SU-DHL-6 (cell line): Measurements from ENCODE around the gene BCL7C.

Experiments
- H2AFZ ChIP-seq: fragments of 200-600 bp; sonication (generic); 2 replicates; pipeline ENCODE4 v1.6.1; 2014; ENCODE audit warnings: low read depth, mild to moderate bottlenecking, moderate library complexity, mixed read lengths, antibody characterized with exemption, low read length; ENCODE audit not compliant: severe bottlenecking
- H3F3A ChIP-seq: fragments of 200-600 bp; shearing (Covaris generic); 2 replicates; pipeline ENCODE4 v1.6.0; 2016; ENCODE audit warnings: antibody characterized with exemption, mild to moderate bottlenecking; ENCODE audit not compliant: insufficient read depth
- H3K27ac ChIP-seq: fragments of 200-600 bp; sonication (generic); 2 replicates; pipeline ENCODE4 v1.5.1; 2016; ENCODE audit warnings: low read depth, mild to moderate bottlenecking, low read length, moderate library complexity, mixed read lengths
- H3K27me3 ChIP-seq: fragments of 200-600 bp; sonication (generic), shearing (Covaris generic); 2 replicates; pipeline ENCODE4 v1.6.0; 2014; ENCODE audit warnings: mild to moderate bottlenecking, low read length
- H3K36me3 ChIP-seq: fragments of 200-600 bp; sonication (generic); 2 replicates; pipeline ENCODE4 v1.6.1; 2014; ENCODE audit warnings: mild to moderate bottlenecking, low read length, mixed read lengths
- H3K4me2 ChIP-seq: fragments of 300-600, 200-600 bp; shearing (Covaris generic), sonication (generic); 2 replicates; pipeline ENCODE4 v1.6.0; 2014; ENCODE audit warnings: low read length, low read depth, mild to moderate bottlenecking; ENCODE audit not compliant: poor library complexity, severe bottlenecking
- H3K4me3 ChIP-seq: fragments of 200-600 bp; sonication (generic); 2 replicates; pipeline ENCODE4 v1.5.1; 2014; ENCODE audit warnings: antibody characterized with exemption, low read length, mild to moderate bottlenecking, mixed read lengths; ENCODE audit not compliant: insufficient read depth, poor library complexity, severe bottlenecking
- H3K79me2 ChIP-seq: fragments of 200-600 bp; sonication (generic); 2 replicates; pipeline ENCODE4 v1.6.1; 2014; ENCODE audit warnings: mild to moderate bottlenecking, low read length, moderate library complexity; ENCODE audit not compliant: insufficient read depth
- H3K9ac ChIP-seq: fragments of 200-600 bp; sonication (generic); 2 replicates; pipeline ENCODE4 v1.7.0; 2014; ENCODE audit warnings: mild to moderate bottlenecking, low read length
- H3K9me2 ChIP-seq: fragments of 200-600 bp; sonication (generic); replicated peaks from 2 replicates; pipeline ENCODE4 v1.6.1; 2014; ENCODE audit warnings: low read length; ENCODE audit not compliant: insufficient read depth
- H3K9me3 ChIP-seq: fragments of 200-600 bp; sonication (generic); 2 replicates; pipeline ENCODE4 v1.6.1; 2014; ENCODE audit warnings: low read length, mixed read lengths; ENCODE audit not compliant: insufficient read depth
- H4K20me1 ChIP-seq: fragments of 200-600 bp; sonication (generic); 2 replicates; pipeline ENCODE4 v1.6.1; 2014; ENCODE audit warnings: low read depth, mild to moderate bottlenecking, antibody characterized with exemption, low read length, moderate library complexity, mixed read lengths
- CTCF ChIP-seq: fragments of 200-600 bp; sonication (generic); IDR thresholded peaks from one replicate; pipeline ENCODE4 v1.5.1; 2017; ENCODE audit warnings: antibody characterized with exemption, mild to moderate bottlenecking, low read length, moderate library complexity; ENCODE audit not compliant: insufficient read depth, poor library complexity, severe bottlenecking
- EZH2phosphoT487 ChIP-seq: fragments of 200-600 bp; sonication (generic), shearing (Covaris generic); conservative IDR thresholded peaks from 2 replicates; pipeline ENCODE4 v1.6.1; 2018; ENCODE audit warnings: mild to moderate bottlenecking, antibody characterized with exemption, low read length, moderate library complexity, mixed read lengths

Gene BCL7C

GRCh38 chr16:30850246-30850645, 43.6 kb downstream of the BCL7C start:
- TF ChIP-seq EZH2phosphoT487: no peak
- no peak for TF ChIP-seq CTCF
- Histone ChIP-seq H3K4me2 (no peak overlapping the region), H3K36me3 (no peaks in the 10 kb centered on the region), H3K27me3 (no peaks in the 10 kb centered on the region), H3K27ac (no peak overlapping the region), H3F3A (no peaks in the 10 kb centered on the region), H4K20me1 (no peaks in the 10 kb centered on the region), H3K9me2 (no peaks in the 10 kb centered on the region), H3K79me2 (no peaks in the 10 kb centered on the region), H3K9ac (no peak overlapping the region), H3K4me3 (no peak overlapping the region), H3K9me3 (no peaks in the 10 kb centered on the region), H2AFZ (no peak overlapping the region)

- H3K9me3 ChIP-seq: no peaks in the 10 kb centered on the region
- H3K36me3 ChIP-seq: no peaks in the 10 kb centered on the region
- no peaks in the 10 kb centered on the region for H3F3A ChIP-seq
- no peak overlapping the region for H2AFZ ChIP-seq
- no peaks in the 10 kb centered on the region for H3K27me3 ChIP-seq
- H3K9ac ChIP-seq: no peak overlapping the region
- H3K79me2 ChIP-seq: no peaks in the 10 kb centered on the region
- H3K9me2 ChIP-seq: no peaks in the 10 kb centered on the region
- TF ChIP-seq EZH2phosphoT487: no peak
- TF ChIP-seq CTCF: no peak
- no peak overlapping the region for H3K27ac ChIP-seq
- H3K4me3 ChIP-seq: no peak overlapping the region
- H3K4me2 ChIP-seq: no peak overlapping the region
- no peaks in the 10 kb centered on the region for H4K20me1 ChIP-seq
Measured at GRCh38 chr16:30846649-30847402, 47.1 kb downstream of the BCL7C start.

GRCh38 chr16:30844671-30845449, 49.0 kb downstream of the BCL7C start:
- Histone ChIP-seq H3K36me3 (no peaks in the 10 kb centered on the region), H3K9ac (peak overlapping the region; percentile 50), H4K20me1 (no peaks in the 10 kb centered on the region), H3K4me2 (peak overlapping the region; percentile 52), H3K27me3 (no peaks in the 10 kb centered on the region), H3K27ac (no peak overlapping the region), H3K79me2 (no peaks in the 10 kb centered on the region), H3F3A (no peaks in the 10 kb centered on the region), H2AFZ (peak overlapping the region; percentile 99), H3K4me3 (no peak overlapping the region), H3K9me2 (no peaks in the 10 kb centered on the region), H3K9me3 (no peaks in the 10 kb centered on the region)
- TF ChIP-seq EZH2phosphoT487: no peak
- peak; percentile 79 for TF ChIP-seq CTCF
